GM19351 (cell line): ENCODE results near the gene C4orf36.

Experiments used
- ATAC-seq: cut with Tn5 transposase; IDR thresholded peaks from one replicate; pipeline ENCODE4 v1.9.1; 2021; ENCODE audit warnings: mild to moderate bottlenecking, moderate library complexity; ENCODE audit not compliant: unreplicated experiment

C4orf36 gene, protein sequence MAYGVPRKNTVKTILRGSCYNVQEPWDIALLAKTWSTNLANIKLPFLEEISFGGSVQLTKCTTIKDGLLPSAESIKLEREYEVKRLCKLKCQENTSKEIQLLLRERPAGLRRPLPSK

GRCh38 chr4:86891762-86892635 lies at the start of gene C4orf36:
Gene C4orf36, minus strand, starts transcription at chr4:86892422. Its CDS starts 902 bp downstream, at chr4:86891520.
- ATAC-seq = peak; percentile 74

- no peak for ATAC-seq
Observed at GRCh38 chr4:86940920-86941460, 48.8 kb upstream of the C4orf36 start.

- ATAC-seq = peak; percentile 63
Observed at GRCh38 chr4:86939729-86940575, 47.7 kb upstream of the C4orf36 start.

- no peak for ATAC-seq
Observed at GRCh38 chr4:86938771-86939520, 46.7 kb upstream of the C4orf36 start.

DNA sequence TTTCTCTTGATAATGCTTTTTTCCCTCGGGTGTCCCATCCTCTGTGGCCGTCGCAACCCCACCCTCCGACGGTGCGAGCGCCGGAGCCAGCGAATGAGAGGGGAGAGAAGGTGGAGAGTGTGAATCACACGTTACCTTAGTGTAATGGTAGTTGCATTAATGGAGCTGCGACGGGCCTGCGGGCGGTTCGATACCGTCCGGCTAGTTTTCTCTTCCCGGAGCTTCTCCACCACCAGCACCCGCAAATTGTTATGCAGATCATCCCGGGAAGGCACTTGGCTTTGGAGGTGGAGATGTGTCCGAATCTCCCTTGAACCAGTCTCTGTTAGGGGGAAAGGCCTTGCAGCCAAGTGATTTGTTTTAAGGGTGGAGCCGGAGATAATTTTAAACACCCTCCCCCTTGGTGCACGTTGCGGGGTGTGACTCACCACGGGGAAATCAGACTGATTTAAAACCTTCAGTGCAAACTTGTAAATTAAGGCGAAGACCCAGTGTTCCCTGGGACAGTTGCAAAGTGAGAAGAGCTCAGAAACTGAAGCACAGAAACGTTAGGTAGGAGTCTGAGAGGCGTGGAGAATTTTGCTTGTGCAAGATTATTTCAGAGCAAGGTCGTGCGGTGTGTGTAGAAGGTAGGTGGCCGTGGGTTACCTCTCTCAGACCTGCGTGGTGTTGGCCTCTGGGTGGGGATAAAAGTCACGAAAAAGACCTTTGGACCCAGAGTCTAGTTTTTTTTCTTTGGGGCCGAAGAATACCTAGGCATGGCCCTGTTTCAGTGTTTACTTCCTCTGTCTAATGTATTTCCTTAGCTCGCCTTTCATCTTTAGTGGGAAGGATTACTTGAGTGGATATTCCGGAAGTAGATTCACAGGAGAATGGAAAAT lies 43.9 kb upstream of the C4orf36 start:
- peak; percentile 34 for ATAC-seq

- no peak for ATAC-seq
Observed at GRCh38 chr4:86935566-86935852, 43.3 kb upstream of the C4orf36 start.

GRCh38 chr4:86934771-86935565 lies 42.7 kb upstream of the C4orf36 start, which contains the start of gene AFF1:
Gene AFF1, plus strand, starts transcription at chr4:86935011. Its CDS starts 13,523 bp downstream, at chr4:86948534.
- peak; percentile 38 for ATAC-seq

DNA sequence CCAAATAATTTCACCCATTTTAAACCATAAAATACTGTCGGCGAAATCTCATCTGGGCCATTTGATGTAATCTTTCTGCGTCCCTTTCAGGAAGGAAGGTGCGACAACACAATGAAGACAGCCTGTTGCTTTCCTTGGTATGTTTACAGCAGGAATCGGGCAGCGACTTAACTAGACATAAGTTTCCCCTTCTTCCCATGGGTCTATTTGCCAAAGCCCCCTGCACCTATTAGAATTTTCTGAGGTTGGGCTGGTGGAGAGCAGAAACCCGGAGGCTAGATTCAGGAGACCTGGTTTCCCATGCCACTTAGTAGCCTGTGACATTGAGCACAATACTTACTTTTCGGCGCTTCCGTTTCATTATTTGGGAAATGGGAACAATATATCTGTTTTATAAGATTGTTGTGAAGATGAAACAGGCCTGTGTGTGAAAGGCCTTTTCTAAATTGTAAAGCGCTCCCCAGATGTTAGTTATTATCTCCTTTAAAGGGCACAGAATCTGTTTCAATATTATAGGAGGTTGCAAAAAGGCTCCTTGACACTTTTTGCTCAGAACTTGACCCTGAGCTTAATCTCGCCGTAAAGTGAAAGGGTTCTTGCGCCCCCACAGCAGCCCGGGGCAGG lies 42.0 kb upstream of the C4orf36 start:
- ATAC-seq = no peak

GRCh38 chr4:86928400-86929255 lies 36.4 kb upstream of the C4orf36 start:
- ATAC-seq = peak; percentile 54

- peak; percentile 19 for ATAC-seq
Observed at GRCh38 chr4:86927843-86928395, 35.7 kb upstream of the C4orf36 start.

DNA sequence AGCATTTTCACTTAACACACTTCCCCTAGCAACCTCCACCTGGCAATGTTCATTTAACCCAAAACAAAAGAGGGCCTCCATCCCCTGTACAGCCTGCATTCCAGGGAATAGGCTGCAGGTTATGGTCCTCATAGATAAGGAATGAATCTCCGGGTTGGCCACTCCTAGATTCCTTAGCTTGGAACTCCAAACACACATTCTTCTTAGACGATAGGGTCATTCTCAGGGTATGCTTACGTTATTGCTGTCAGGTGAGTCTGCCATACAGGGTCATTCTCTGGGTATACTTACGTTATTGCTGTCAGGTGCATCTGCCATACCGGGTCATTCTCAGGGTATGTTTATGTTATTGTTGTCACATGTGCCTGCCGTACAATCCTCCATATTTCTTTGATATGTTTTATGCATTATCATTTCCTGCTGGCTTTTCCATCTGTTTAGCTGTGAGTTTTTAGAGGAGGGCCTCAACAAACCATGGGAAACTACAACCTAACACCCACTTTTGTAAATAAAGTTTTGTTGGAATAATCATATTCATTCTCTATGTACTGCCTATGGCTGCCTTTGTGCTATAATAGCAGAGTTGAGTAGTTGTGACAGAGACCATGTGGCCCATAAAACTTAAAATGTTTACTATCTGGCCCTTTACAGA lies 34.3 kb upstream of the C4orf36 start:
- no peak for ATAC-seq

GRCh38 chr4:86924811-86925210 lies 32.6 kb upstream of the C4orf36 start:
- ATAC-seq = no peak

GRCh38 chr4:86921608-86922252 lies 29.5 kb upstream of the C4orf36 start:
- ATAC-seq = no peak

- ATAC-seq = no peak
Observed at GRCh38 chr4:86919561-86920223, 27.5 kb upstream of the C4orf36 start.

DNA sequence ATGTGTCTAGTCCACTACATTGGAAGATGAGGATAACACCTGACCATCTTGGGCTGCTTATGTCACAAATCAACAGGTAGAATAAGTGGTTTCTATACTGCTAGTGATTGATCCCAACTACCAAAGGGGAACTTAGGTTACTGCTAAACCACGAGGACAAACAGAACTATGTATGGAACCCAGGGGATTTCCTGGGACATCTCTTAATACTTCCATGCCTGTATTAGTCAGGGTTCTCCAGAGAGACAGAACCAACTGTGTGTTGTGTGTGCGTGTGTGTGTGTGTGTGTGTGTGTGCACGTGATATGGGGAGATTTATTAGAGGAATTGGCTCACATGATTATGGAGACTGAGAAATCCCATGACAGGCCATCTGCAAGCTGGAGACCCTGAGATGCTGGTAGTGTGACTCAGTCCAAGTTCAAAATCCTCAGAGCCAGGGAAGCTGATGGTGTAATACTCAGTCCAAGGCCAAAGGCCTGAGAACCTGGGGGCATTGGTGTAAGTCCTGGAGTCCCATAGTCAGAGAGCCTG lies 26.4 kb upstream of the C4orf36 start:
- no peak for ATAC-seq
